T-helper 2 cell (primary cell): ENCODE results near the gene BAZ1A.
"Not testable (repeated sequence)": the region's sequence is repeated elsewhere in the genome, so short reads cannot be mapped to it uniquely, and the experiment has no call there.

Experiments used
- DNase-seq, 5 experiments: peaks; one replicate each; pipeline versions ENCODE4 v3.0.0 to v3.0.0-alpha.2; 2012 to 2022

Gene BAZ1A

GRCh38 chr14:34785223-34786006 is 89.7 kb downstream of the BAZ1A start:
- no peak for DNase-seq

GRCh38 chr14:34782031-34782430 is 93.1 kb downstream of the BAZ1A start:
- no peak for DNase-seq

- no peak for DNase-seq
These were observed 93.9 kb downstream of the BAZ1A start for GRCh38 chr14:34781242-34781641.

GRCh38 chr14:34780646-34781045 is 94.5 kb downstream of the BAZ1A start:
- DNase-seq: no peak

GRCh38 chr14:34778744-34779143 is 96.4 kb downstream of the BAZ1A start:
- no peak for DNase-seq

GRCh38 chr14:34776611-34777010 is 98.5 kb downstream of the BAZ1A start:
- DNase-seq: no peak

GRCh38 chr14:34775922-34776321 is 99.2 kb downstream of the BAZ1A start:
- DNase-seq: no peak

- no peak for DNase-seq
These were observed 99.8 kb downstream of the BAZ1A start for GRCh38 chr14:34775342-34775741.

GRCh38 chr14:34770901-34771300 is 104.3 kb downstream of the BAZ1A start:
- no peak for DNase-seq

GRCh38 chr14:34766606-34767005 is 108.6 kb downstream of the BAZ1A start:
- no peak for DNase-seq

GRCh38 chr14:34766060-34766459 is 109.1 kb downstream of the BAZ1A start:
- DNase-seq: no peak

GRCh38 chr14:34755215-34755614 is 119.9 kb downstream of the BAZ1A start:
- DNase-seq: no peak

- DNase-seq: no peak
These were observed 120.5 kb downstream of the BAZ1A start for GRCh38 chr14:34754687-34755086.

- DNase-seq: no peak
These were observed 124.5 kb downstream of the BAZ1A start for GRCh38 chr14:34750670-34751069.

GRCh38 chr14:34750233-34750632 is 124.9 kb downstream of the BAZ1A start:
- no peak for DNase-seq

- no peak for DNase-seq
These were observed 125.8 kb downstream of the BAZ1A start for GRCh38 chr14:34749408-34749807.

GRCh38 chr14:34742270-34743115 is 132.7 kb downstream of the BAZ1A start:
- DNase-seq: peak in 1 of 5 experiments; percentile 14

GRCh38 chr14:34741840-34742239 is 133.3 kb downstream of the BAZ1A start:
- DNase-seq: peak in 2 of 5 experiments; percentile 17 to 70

GRCh38 chr14:34740139-34740538 is 135.0 kb downstream of the BAZ1A start:
- DNase-seq: not testable (repeated sequence)

- DNase-seq: not testable (repeated sequence)
These were observed 138.1 kb downstream of the BAZ1A start for GRCh38 chr14:34737079-34737478.

- DNase-seq: no peak
These were observed 141.9 kb downstream of the BAZ1A start for GRCh38 chr14:34733245-34733644.

- DNase-seq: no peak
These were observed 142.4 kb downstream of the BAZ1A start for GRCh38 chr14:34732802-34733201.

- no peak for DNase-seq
These were observed 151.3 kb downstream of the BAZ1A start for GRCh38 chr14:34723867-34724266.
